22Rv1 (cell line): ENCODE data around the gene MISP.

Experiments
- CTCF ChIP-seq: fragments of 450-650 bp; IDR thresholded peaks from 2 replicates; pipeline ENCODE4 v1.5.1; 2017; ENCODE audit warnings: mild to moderate bottlenecking
- ZFX ChIP-seq: fragments of 450-650 bp; IDR thresholded peaks from 2 replicates; pipeline ENCODE4 v1.6.1; 2017; ENCODE audit warnings: antibody characterized with exemption, borderline replicate concordance

DNA sequence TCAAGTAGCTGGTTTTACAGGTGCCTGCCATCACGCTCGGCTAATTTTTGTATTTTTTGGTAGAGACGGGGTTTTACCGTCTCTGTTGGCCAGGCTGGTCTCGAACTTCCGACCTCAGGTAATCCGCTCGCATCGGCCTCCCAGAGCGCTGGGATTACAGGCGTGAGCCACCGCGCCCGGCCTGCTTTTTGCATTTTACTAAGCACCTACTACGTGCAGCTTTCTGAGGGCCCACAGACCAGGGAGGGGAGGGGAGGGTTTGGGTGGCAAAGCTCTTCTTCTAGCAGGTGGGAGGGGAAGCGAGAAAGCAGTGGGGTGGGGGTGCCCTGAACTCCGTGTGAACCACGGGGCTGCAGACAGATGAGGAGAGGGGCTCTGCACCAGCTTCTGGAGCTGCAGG, 27.2 kb upstream of the MISP start:
- no peak for TF ChIP-seq CTCF
- TF ChIP-seq ZFX, result no peak
